Liver (tissue), 9 donors: Measurements from ENCODE around the gene ACTR3C. TPM values are rescaled to one million over a fixed set of nuclear protein-coding genes. Genes with fewer than 3 reads are reported as not detected.

Source experiments
- DNase-seq: peaks from one replicate; pipeline ENCODE4 v3.0.0-alpha.2; 2017; ENCODE audit warnings: low spot score
- H3K27ac ChIP-seq, 2 donors: one replicate each; pipeline ENCODE4 v1.7.0; 2013; ENCODE audit warnings: inconsistent platforms in 2 of 2, low read length in 2 of 2, control low read depth in 1 of 2, low read depth in 1 of 2, mild to moderate bottlenecking in 1 of 2
- H3K27me3 ChIP-seq, 4 donors: one replicate each; pipeline versions ENCODE4 v1.6.1 to v1.7.0; 2013; ENCODE audit warnings: low read length in 3 of 4, inconsistent platforms in 1 of 4, mild to moderate bottlenecking in 1 of 4, moderate library complexity in 1 of 4; ENCODE audit not compliant: control insufficient read depth in 4 of 4, insufficient read depth in 4 of 4
- H3K36me3 ChIP-seq, 4 donors: one replicate each; pipeline versions ENCODE4 v1.6.1 to v1.7.0; 2013; ENCODE audit warnings: low read length in 3 of 4, mild to moderate bottlenecking in 3 of 4, low read depth in 1 of 4, moderate library complexity in 1 of 4; ENCODE audit not compliant: control insufficient read depth in 4 of 4, insufficient read depth in 3 of 4
- H3K4me1 ChIP-seq, 4 donors: one replicate each; pipeline versions ENCODE4 v1.6.1 to v1.7.0; 2013; ENCODE audit warnings: low read length in 3 of 4, mild to moderate bottlenecking in 3 of 4, moderate library complexity in 1 of 4; ENCODE audit not compliant: control insufficient read depth in 4 of 4, insufficient read depth in 4 of 4
- H3K4me3 ChIP-seq, 3 donors: one replicate each; pipeline versions ENCODE4 v1.6.1 to v1.7.0; 2013; ENCODE audit warnings: low read length in 3 of 3, control low read depth in 1 of 3, low read depth in 1 of 3, mild to moderate bottlenecking in 1 of 3
- H3K9ac ChIP-seq, 2 donors: one replicate each; pipeline ENCODE4 v1.7.0; 2013; ENCODE audit warnings: low read length in 2 of 2, mild to moderate bottlenecking in 2 of 2, moderate library complexity in 2 of 2, control low read depth in 1 of 2, low read depth in 1 of 2
- H3K9me3 ChIP-seq, 4 donors: one replicate each; pipeline versions ENCODE4 v1.6.1 to v1.7.0; 2013; ENCODE audit warnings: low read length in 3 of 4; ENCODE audit not compliant: control insufficient read depth in 4 of 4
- ATF3 ChIP-seq: IDR thresholded peaks from 2 replicates; pipeline ENCODE4 v1.6.1; 2016; ENCODE audit warnings: antibody characterized with exemption
- CTCF ChIP-seq: fragments of 150-350 bp; IDR thresholded peaks from 2 replicates; pipeline ENCODE4 v1.5.1; 2017; ENCODE audit warnings: improper control_type of control experiment, low read depth, low read length; ENCODE audit not compliant: missing input control
- EGR1 ChIP-seq, 2 donors: IDR thresholded peaks; 2 replicates each; pipeline ENCODE4 v1.6.1; 2016 to 2018; ENCODE audit warnings: antibody characterized with exemption in 2 of 2, low read depth in 2 of 2
- GABPA ChIP-seq, 2 donors: IDR thresholded peaks in 1 of 2; conservative IDR thresholded peaks in 1 of 2; 2 replicates each; pipeline ENCODE4 v1.6.1; 2016; ENCODE audit warnings: antibody characterized with exemption in 2 of 2, mild to moderate bottlenecking in 1 of 2, moderate library complexity in 1 of 2
- HNF4A ChIP-seq, 2 donors: conservative IDR thresholded peaks; 2 replicates each; pipeline ENCODE4 v1.6.1; 2016; ENCODE audit warnings: antibody characterized with exemption in 2 of 2, mild to moderate bottlenecking in 2 of 2
- HNF4G ChIP-seq: IDR thresholded peaks from 2 replicates; pipeline ENCODE4 v1.6.1; 2016; ENCODE audit warnings: antibody characterized with exemption
- JUND ChIP-seq, 2 donors: IDR thresholded peaks; 2 replicates each; pipeline ENCODE4 v1.6.1; 2016; ENCODE audit warnings: antibody characterized with exemption in 2 of 2
- NR2F2 ChIP-seq: IDR thresholded peaks from 2 replicates; pipeline ENCODE4 v1.6.1; 2016; ENCODE audit warnings: antibody characterized with exemption
- RXRA ChIP-seq, 2 donors: IDR thresholded peaks; 2 replicates each; pipeline ENCODE4 v1.6.1; 2017 to 2018; ENCODE audit warnings: antibody characterized with exemption in 2 of 2, mild to moderate bottlenecking in 1 of 2
- SP1 ChIP-seq: IDR thresholded peaks from 2 replicates; pipeline ENCODE4 v1.6.1; 2018; ENCODE audit warnings: antibody characterized with exemption, mild to moderate bottlenecking
- TAF1 ChIP-seq: conservative IDR thresholded peaks from 2 replicates; pipeline ENCODE4 v1.6.1; 2016; ENCODE audit warnings: antibody characterized with exemption, mild to moderate bottlenecking
- YY1 ChIP-seq: IDR thresholded peaks from 2 replicates; pipeline ENCODE4 v1.6.1; 2016; ENCODE audit warnings: antibody characterized with exemption, mild to moderate bottlenecking
- WGBS: extraction: QIAGEN DNeasy Blood & Tissue Kit; methylation state at CpG from one replicate; pipeline ENCODE4 v1.1.7; 2013; 5-methylcytosine and 5-hydroxymethylcytosine counted together
- polyA plus RNA-seq, 2 donors: library from polyadenylated mRNA; stranded (reverse) in 1 of 2; unstranded in 1 of 2; fragments of 200-250 nt in 1 of 2; fragments of >200 nt in 1 of 2; fragmentation: Nextera tagmentation in 1 of 2; extraction: Ambion mirVana in 1 of 2; gene quantifications; one replicate each; pipeline versions ENCODE4 v1.2.1 to v1.2.3, GENCODE V29; 2013 to 2015
- total RNA-seq, 2 donors: library from RNA; depleted of rRNA; stranded (reverse); fragments of >200 nt; gene quantifications; one replicate each; pipeline ENCODE4 v1.2.3, GENCODE V29; 2014
- TF ChIP-seq, protein P1 (sequence below): IDR thresholded peaks from 2 replicates; pipeline ENCODE4 v1.6.1; 2016; ENCODE audit warnings: antibody characterized with exemption
- TF ChIP-seq, protein P2 (sequence below): IDR thresholded peaks from 2 replicates; pipeline ENCODE4 v1.6.1; 2016; ENCODE audit warnings: antibody characterized with exemption
- TF ChIP-seq, protein P3 (sequence below): IDR thresholded peaks from 2 replicates; pipeline ENCODE4 v1.6.1; 2016; ENCODE audit warnings: antibody characterized with exemption, mild to moderate bottlenecking
- donor health status: healthy.
- donor health status: healthy.
- donor health status: healthy.
- donor health status: healthy.
- donor health status: healthy.

ACTR3C gene
- total and polyA plus RNA-seq, 4 donors: 3.0 to 61.7 (median 28.3) TPM

DNA sequence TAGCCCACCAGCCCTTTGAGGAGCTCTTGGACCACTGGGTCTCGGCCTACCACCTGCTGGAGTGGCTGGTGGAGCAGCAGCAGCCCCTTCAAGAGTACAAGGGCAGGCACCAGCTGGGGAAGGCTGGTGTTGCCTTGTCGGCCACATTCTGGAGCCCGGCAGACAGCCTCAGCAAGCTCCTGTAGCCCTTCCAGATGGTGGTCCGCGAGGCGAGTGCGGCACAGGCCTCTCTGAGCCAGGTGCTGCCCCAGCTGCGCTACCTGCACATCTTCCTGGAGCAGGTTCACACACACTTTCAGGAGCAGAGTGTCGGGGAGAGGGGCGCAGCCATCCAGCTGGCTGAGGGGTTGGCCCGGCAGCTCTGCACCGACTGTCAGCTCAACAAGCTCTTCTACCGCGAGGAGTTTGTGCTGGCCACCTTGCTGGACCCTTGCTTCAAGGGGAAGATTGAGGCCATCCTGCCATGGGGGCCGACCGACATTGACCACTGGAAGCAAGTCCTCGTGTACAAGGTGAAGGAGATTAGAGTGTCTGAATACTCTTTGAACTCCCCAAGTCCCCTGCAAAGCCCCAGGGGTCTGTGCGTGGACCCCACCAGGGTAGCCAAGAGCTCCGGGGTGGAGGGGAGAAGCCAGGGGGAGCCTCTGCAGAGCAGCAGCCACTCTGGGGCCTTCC is 7.0 kb upstream of the ACTR3C start:
- TF ChIP-seq RXRA (IDR thresholded peaks at IDR 0.05) (no peak), EGR1 (IDR thresholded peaks at IDR 0.05; ENCODE audit: low read depth in 2 of 2) (no peak), NR2F2 (no peak), JUND (IDR thresholded peaks at IDR 0.05) (no peak), YY1 (no peak), GABPA (IDR thresholded peaks at IDR 0.05 in 1 of 2, conservative IDR thresholded peaks at IDR 0.05 in 1 of 2) (no peak), HNF4G (no peak), HNF4A (conservative IDR thresholded peaks at IDR 0.05) (no peak), ATF3 (no peak), CTCF (no peak), SP1 (no peak), TAF1 (no peak)
- TF ChIP-seq, protein P1, sequence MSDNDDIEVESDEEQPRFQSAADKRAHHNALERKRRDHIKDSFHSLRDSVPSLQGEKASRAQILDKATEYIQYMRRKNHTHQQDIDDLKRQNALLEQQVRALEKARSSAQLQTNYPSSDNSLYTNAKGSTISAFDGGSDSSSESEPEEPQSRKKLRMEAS: no peak
- TF ChIP-seq, protein P2, sequence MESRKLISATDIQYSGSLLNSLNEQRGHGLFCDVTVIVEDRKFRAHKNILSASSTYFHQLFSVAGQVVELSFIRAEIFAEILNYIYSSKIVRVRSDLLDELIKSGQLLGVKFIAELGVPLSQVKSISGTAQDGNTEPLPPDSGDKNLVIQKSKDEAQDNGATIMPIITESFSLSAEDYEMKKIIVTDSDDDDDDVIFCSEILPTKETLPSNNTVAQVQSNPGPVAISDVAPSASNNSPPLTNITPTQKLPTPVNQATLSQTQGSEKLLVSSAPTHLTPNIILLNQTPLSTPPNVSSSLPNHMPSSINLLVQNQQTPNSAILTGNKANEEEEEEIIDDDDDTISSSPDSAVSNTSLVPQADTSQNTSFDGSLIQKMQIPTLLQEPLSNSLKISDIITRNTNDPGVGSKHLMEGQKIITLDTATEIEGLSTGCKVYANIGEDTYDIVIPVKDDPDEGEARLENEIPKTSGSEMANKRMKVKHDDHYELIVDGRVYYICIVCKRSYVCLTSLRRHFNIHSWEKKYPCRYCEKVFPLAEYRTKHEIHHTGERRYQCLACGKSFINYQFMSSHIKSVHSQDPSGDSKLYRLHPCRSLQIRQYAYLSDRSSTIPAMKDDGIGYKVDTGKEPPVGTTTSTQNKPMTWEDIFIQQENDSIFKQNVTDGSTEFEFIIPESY: no peak
- TF ChIP-seq, protein P3, sequence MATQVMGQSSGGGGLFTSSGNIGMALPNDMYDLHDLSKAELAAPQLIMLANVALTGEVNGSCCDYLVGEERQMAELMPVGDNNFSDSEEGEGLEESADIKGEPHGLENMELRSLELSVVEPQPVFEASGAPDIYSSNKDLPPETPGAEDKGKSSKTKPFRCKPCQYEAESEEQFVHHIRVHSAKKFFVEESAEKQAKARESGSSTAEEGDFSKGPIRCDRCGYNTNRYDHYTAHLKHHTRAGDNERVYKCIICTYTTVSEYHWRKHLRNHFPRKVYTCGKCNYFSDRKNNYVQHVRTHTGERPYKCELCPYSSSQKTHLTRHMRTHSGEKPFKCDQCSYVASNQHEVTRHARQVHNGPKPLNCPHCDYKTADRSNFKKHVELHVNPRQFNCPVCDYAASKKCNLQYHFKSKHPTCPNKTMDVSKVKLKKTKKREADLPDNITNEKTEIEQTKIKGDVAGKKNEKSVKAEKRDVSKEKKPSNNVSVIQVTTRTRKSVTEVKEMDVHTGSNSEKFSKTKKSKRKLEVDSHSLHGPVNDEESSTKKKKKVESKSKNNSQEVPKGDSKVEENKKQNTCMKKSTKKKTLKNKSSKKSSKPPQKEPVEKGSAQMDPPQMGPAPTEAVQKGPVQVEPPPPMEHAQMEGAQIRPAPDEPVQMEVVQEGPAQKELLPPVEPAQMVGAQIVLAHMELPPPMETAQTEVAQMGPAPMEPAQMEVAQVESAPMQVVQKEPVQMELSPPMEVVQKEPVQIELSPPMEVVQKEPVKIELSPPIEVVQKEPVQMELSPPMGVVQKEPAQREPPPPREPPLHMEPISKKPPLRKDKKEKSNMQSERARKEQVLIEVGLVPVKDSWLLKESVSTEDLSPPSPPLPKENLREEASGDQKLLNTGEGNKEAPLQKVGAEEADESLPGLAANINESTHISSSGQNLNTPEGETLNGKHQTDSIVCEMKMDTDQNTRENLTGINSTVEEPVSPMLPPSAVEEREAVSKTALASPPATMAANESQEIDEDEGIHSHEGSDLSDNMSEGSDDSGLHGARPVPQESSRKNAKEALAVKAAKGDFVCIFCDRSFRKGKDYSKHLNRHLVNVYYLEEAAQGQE: no peak
- 96% methylated on average over 19 of the region's 19 CpGs for WGBS
- H3K27me3 ChIP-seq: no peaks in the 10 kb centered on the region
- H3K9ac ChIP-seq: no peak overlapping the region
- peaks cover 2 to 40% (median 18%) of the 10 kb centered on the region in 4 donors for H3K36me3 ChIP-seq
- peaks cover 0 to 15% (median 8%) of the 10 kb centered on the region in 4 donors for H3K4me1 ChIP-seq
- H3K27ac ChIP-seq: no peak overlapping the region
- H3K9me3 ChIP-seq: no peaks in the 10 kb centered on the region
- no peak overlapping the region for H3K4me3 ChIP-seq
- no peak for DNase-seq
